Measurements from ENCODE around the gene GPC6.
"Not testable (repeated sequence)": the region's sequence is repeated elsewhere in the genome, so short reads cannot be mapped to it uniquely, and the experiment has no call there.

DNA sequence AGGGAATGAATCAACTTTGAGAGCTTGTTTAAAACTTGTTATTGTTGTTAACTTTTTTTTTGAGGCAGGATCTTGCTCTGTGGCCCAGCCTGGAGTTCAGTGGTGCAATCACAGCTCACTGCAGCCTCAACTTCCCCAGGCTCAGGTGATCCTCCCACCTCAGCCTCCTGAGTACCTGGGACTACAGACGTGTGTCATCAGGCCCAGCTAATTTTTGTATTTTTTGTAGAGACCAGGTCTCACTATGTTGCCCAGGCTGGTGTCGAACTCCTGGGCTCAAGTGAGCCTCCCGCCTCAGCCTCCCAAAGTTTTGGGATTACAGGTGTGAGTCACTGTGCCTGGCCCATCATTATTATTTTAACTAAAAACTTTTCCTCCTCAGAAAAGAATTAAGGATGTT lies 1117.1 kb downstream of the GPC6 start:
- TF ChIP-seq, protein P1, sequence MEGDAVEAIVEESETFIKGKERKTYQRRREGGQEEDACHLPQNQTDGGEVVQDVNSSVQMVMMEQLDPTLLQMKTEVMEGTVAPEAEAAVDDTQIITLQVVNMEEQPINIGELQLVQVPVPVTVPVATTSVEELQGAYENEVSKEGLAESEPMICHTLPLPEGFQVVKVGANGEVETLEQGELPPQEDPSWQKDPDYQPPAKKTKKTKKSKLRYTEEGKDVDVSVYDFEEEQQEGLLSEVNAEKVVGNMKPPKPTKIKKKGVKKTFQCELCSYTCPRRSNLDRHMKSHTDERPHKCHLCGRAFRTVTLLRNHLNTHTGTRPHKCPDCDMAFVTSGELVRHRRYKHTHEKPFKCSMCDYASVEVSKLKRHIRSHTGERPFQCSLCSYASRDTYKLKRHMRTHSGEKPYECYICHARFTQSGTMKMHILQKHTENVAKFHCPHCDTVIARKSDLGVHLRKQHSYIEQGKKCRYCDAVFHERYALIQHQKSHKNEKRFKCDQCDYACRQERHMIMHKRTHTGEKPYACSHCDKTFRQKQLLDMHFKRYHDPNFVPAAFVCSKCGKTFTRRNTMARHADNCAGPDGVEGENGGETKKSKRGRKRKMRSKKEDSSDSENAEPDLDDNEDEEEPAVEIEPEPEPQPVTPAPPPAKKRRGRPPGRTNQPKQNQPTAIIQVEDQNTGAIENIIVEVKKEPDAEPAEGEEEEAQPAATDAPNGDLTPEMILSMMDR (IDR thresholded peaks at IDR 0.05; ENCODE audit: insufficient read depth, low read length, poor library complexity, severe bottlenecking): not testable (repeated sequence)
- not testable (repeated sequence) for TF ChIP-seq EZH2phosphoT487 (conservative IDR thresholded peaks at IDR 0.05; ENCODE audit: low read length)
